GM23338 (cell line): ENCODE data around the gene SART3. TPM values are rescaled to one million over a fixed set of nuclear protein-coding genes. Genes with fewer than 3 reads are reported as not detected.

Experiments
- ATAC-seq: fragments of 200-7000 bp; cut with Tn5 transposase; 3 replicates; pipeline ENCODE4 v1.9.1; 2020
- DNase-seq: peaks from one replicate; pipeline ENCODE4 v3.0.0-alpha.2; 2015; ENCODE audit warnings: low spot score
- H2AFZ ChIP-seq: fragments of 200-600 bp; sonication (generic); 2 replicates; pipeline ENCODE4 v1.8.0; 2016; ENCODE audit warnings: antibody characterized with exemption, mild to moderate bottlenecking, moderate library complexity
- H3F3A ChIP-seq: fragments of 200-600 bp; sonication (generic); replicated peaks from 2 replicates; pipeline ENCODE4 v1.8.0; 2017; ENCODE audit warnings: antibody characterized with exemption, mixed run types, low read depth
- H3K27ac ChIP-seq: fragments of 200-600 bp; sonication (generic); 2 replicates; pipeline ENCODE4 v1.6.1; 2016; ENCODE audit warnings: low read depth
- H3K27me3 ChIP-seq: fragments of 200-600 bp; sonication (generic); 2 replicates; pipeline ENCODE4 v1.8.0; 2016; ENCODE audit warnings: mild to moderate bottlenecking, mixed run types, moderate library complexity; ENCODE audit not compliant: insufficient read depth
- H3K36me3 ChIP-seq: fragments of 200-600 bp; sonication (generic); 2 replicates; pipeline ENCODE4 v1.8.0; 2016; ENCODE audit warnings: mild to moderate bottlenecking; ENCODE audit not compliant: insufficient read depth
- H3K4me1 ChIP-seq: fragments of 200-600 bp; sonication (generic); 2 replicates; pipeline ENCODE4 v1.8.0; 2016; ENCODE audit warnings: mild to moderate bottlenecking, moderate library complexity; ENCODE audit not compliant: insufficient read depth
- H3K4me2 ChIP-seq: fragments of 200-600 bp; sonication (generic); 2 replicates; pipeline ENCODE4 v1.7.1; 2017; ENCODE audit warnings: mixed run types
- H3K4me3 ChIP-seq: fragments of 200-600 bp; sonication (generic); 2 replicates; pipeline ENCODE4 v1.6.1; 2016; ENCODE audit warnings: mixed run types
- H3K79me2 ChIP-seq: fragments of 200-600 bp; sonication (generic); replicated peaks from 2 replicates; pipeline ENCODE4 v1.8.0; 2017; ENCODE audit warnings: mild to moderate bottlenecking; ENCODE audit not compliant: insufficient read depth
- H3K9me2 ChIP-seq: fragments of 200-600 bp; sonication (generic); 2 replicates; pipeline ENCODE4 v1.8.0; 2017; ENCODE audit not compliant: insufficient read depth
- H4K20me1 ChIP-seq: fragments of 200-600 bp; sonication (generic); replicated peaks from 2 replicates; pipeline ENCODE4 v1.8.0; 2017; ENCODE audit warnings: mild to moderate bottlenecking; ENCODE audit not compliant: insufficient read depth
- H3K27ac Mint-ChIP-seq: 2 replicates; pipeline ENCODE4 v1.8.0; 2020; ENCODE audit warnings: inconsistent platforms, mild to moderate bottlenecking, moderate library complexity, mixed read lengths
- H3K27me3 Mint-ChIP-seq: 3 replicates; pipeline ENCODE4 v1.8.0; 2022; ENCODE audit warnings: low read depth, mild to moderate bottlenecking, moderate library complexity, mixed read lengths, inconsistent platforms; ENCODE audit not compliant: insufficient read depth, poor library complexity
- H3K36me3 Mint-ChIP-seq: 3 replicates; pipeline ENCODE4 v1.8.0; 2021; ENCODE audit warnings: low read depth, mild to moderate bottlenecking, inconsistent platforms, moderate library complexity, mixed read lengths
- H3K4me1 Mint-ChIP-seq: 3 replicates; pipeline ENCODE4 v1.8.0; 2020; ENCODE audit warnings: mild to moderate bottlenecking, inconsistent platforms, mixed read lengths
- H3K4me3 Mint-ChIP-seq: 3 replicates; pipeline ENCODE4 v1.8.0; 2021; ENCODE audit warnings: moderate library complexity, mild to moderate bottlenecking, inconsistent platforms, mixed read lengths
- H3K9me3 Mint-ChIP-seq: 3 replicates; pipeline ENCODE4 v1.8.0; 2020; ENCODE audit warnings: moderate library complexity, mild to moderate bottlenecking, inconsistent platforms, mixed read lengths
- CREB1 ChIP-seq: fragments of 250-450 bp; sonication (Bioruptor Pico); IDR thresholded peaks from 2 replicates; pipeline ENCODE4 v1.5.0; 2020; ENCODE audit warnings: low read depth, mild to moderate bottlenecking, moderate library complexity
- CTCF ChIP-seq, 2 experiments: fragments of 200-600 bp in 1 of 2; sonication (generic) in 1 of 2; conservative IDR thresholded peaks; 2 replicates each; pipeline versions ENCODE4 v1.5.1 to v1.6.1; 2016 to 2017; ENCODE audit warnings: antibody characterized with exemption in 2 of 2, low read depth in 2 of 2, mild to moderate bottlenecking in 2 of 2, moderate library complexity in 1 of 2
- ETS1 ChIP-seq: IDR thresholded peaks from 2 replicates; pipeline ENCODE4 v1.6.1; 2016; ENCODE audit warnings: antibody characterized with exemption
- NANOG ChIP-seq: IDR thresholded peaks from 2 replicates; pipeline ENCODE4 v1.6.1; 2016; ENCODE audit warnings: antibody characterized with exemption, borderline replicate concordance
- POLR2AphosphoS5 ChIP-seq: IDR thresholded peaks from 2 replicates; pipeline ENCODE4 v1.6.1; 2016; ENCODE audit warnings: antibody characterized with exemption, low read depth
- REST ChIP-seq: IDR thresholded peaks from one replicate; pipeline ENCODE4 v1.6.1; 2018; ENCODE audit warnings: antibody characterized with exemption; ENCODE audit not compliant: unreplicated experiment
- STAT1 ChIP-seq: IDR thresholded peaks from one replicate; pipeline ENCODE4 v1.6.1; 2016; ENCODE audit warnings: antibody characterized with exemption; ENCODE audit not compliant: unreplicated experiment
- ZNF331 ChIP-seq: fragments of 250-450 bp; sonication (Bioruptor Pico); IDR thresholded peaks from 2 replicates; pipeline ENCODE4 v1.5.0; 2020; ENCODE audit warnings: low read depth, mild to moderate bottlenecking, moderate library complexity
- polyA plus RNA-seq: library from polyadenylated mRNA; unstranded; fragments of >200 nt; fragmentation: Nextera tagmentation; extraction: Ambion mirVana; gene quantifications from 2 replicates; pipeline ENCODE4 v1.2.1, GENCODE V29; 2016
- total RNA-seq: library from RNA; depleted of rRNA; stranded (reverse); fragments of >200 nt; shearing (Covaris generic); gene quantifications from 2 replicates; pipeline ENCODE4 v1.2.3, GENCODE V29; 2014
- TF ChIP-seq, protein P1 (sequence below): fragments of 250-450 bp; sonication (Bioruptor Pico); IDR thresholded peaks from 2 replicates; pipeline ENCODE4 v1.5.0; 2020; ENCODE audit warnings: mild to moderate bottlenecking, moderate library complexity

The SART3 gene
- total and polyA plus RNA-seq, 2 experiments from 2014 or later = 49.8 to 112 TPM

DNA sequence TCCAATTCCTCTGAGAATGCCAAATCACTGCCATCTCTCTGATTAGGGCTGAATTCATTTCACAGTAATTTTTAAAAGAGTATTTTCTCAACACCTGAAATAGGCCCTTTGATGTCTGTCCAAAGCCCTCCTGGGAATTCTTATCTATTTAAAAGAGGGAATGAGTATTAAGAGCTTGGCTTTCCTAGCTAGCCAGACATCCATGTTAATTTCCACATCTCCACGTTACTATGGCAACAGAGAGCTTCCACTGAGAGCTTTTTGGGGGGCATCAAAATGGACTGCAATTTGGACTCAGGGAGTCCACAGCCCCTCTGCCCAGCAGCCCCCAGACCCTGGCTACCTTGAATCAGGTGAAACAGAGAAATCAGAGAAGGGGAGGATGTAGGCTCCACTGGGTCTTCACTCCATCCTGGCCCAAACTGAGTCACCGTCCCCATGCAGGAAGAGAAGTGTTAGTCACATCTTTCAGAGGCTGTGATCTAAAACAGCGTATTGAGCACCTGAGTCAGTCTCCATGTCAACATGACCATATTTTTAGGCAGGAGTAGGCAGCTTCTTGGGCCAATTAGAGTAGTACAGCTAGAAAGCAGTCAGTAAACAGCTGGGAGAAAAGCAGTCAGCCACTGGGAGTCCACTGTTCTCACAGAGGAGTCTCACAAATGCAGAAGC lies 52.9 kb downstream of the SART3 start:
- Histone ChIP-seq H3K27me3 (no peaks in the 10 kb centered on the region), H3K27ac (no peak overlapping the region), H2AFZ (no peak overlapping the region), H3K79me2 (no peaks in the 10 kb centered on the region), H3K4me3 (no peak overlapping the region), H3F3A (peaks cover 5% of the 10 kb centered on the region; the same call in 1 of the 2 replicates), H3K4me2 (no peak overlapping the region), H3K9me2 (no peaks in the 10 kb centered on the region), H3K4me1 (0 out of 2 replicates have a peak, but pooled peaks cover 7% of the 10 kb centered on the region), H4K20me1 (no peaks in the 10 kb centered on the region), H3K36me3 (no peaks in the 10 kb centered on the region; the same call in 1 of the 2 replicates)
- ATAC-seq = no peak
- Mint-ChIP-seq H3K27me3 (peaks cover 5% of the 10 kb centered on the region), H3K4me3 (no peak overlapping the region), H3K27ac (no peak overlapping the region), H3K9me3 (peaks cover 23% of the 10 kb centered on the region), H3K36me3 (peaks cover 9% of the 10 kb centered on the region; the same call in 2 of the 3 replicates), H3K4me1 (peaks cover 6% of the 10 kb centered on the region)
- TF ChIP-seq CREB1 (CRISPR knock-in tag) = no peak
- no peak for TF ChIP-seq ETS1
- no peak for TF ChIP-seq CTCF (conservative IDR thresholded peaks at IDR 0.05; ENCODE audit: low read depth in 2 of 2)
- TF ChIP-seq REST = no peak
- TF ChIP-seq ZNF331 (CRISPR knock-in tag) = no peak
- no peak for TF ChIP-seq NANOG
- TF ChIP-seq POLR2AphosphoS5 = no peak
- TF ChIP-seq STAT1 = no peak
- TF ChIP-seq, protein P1, sequence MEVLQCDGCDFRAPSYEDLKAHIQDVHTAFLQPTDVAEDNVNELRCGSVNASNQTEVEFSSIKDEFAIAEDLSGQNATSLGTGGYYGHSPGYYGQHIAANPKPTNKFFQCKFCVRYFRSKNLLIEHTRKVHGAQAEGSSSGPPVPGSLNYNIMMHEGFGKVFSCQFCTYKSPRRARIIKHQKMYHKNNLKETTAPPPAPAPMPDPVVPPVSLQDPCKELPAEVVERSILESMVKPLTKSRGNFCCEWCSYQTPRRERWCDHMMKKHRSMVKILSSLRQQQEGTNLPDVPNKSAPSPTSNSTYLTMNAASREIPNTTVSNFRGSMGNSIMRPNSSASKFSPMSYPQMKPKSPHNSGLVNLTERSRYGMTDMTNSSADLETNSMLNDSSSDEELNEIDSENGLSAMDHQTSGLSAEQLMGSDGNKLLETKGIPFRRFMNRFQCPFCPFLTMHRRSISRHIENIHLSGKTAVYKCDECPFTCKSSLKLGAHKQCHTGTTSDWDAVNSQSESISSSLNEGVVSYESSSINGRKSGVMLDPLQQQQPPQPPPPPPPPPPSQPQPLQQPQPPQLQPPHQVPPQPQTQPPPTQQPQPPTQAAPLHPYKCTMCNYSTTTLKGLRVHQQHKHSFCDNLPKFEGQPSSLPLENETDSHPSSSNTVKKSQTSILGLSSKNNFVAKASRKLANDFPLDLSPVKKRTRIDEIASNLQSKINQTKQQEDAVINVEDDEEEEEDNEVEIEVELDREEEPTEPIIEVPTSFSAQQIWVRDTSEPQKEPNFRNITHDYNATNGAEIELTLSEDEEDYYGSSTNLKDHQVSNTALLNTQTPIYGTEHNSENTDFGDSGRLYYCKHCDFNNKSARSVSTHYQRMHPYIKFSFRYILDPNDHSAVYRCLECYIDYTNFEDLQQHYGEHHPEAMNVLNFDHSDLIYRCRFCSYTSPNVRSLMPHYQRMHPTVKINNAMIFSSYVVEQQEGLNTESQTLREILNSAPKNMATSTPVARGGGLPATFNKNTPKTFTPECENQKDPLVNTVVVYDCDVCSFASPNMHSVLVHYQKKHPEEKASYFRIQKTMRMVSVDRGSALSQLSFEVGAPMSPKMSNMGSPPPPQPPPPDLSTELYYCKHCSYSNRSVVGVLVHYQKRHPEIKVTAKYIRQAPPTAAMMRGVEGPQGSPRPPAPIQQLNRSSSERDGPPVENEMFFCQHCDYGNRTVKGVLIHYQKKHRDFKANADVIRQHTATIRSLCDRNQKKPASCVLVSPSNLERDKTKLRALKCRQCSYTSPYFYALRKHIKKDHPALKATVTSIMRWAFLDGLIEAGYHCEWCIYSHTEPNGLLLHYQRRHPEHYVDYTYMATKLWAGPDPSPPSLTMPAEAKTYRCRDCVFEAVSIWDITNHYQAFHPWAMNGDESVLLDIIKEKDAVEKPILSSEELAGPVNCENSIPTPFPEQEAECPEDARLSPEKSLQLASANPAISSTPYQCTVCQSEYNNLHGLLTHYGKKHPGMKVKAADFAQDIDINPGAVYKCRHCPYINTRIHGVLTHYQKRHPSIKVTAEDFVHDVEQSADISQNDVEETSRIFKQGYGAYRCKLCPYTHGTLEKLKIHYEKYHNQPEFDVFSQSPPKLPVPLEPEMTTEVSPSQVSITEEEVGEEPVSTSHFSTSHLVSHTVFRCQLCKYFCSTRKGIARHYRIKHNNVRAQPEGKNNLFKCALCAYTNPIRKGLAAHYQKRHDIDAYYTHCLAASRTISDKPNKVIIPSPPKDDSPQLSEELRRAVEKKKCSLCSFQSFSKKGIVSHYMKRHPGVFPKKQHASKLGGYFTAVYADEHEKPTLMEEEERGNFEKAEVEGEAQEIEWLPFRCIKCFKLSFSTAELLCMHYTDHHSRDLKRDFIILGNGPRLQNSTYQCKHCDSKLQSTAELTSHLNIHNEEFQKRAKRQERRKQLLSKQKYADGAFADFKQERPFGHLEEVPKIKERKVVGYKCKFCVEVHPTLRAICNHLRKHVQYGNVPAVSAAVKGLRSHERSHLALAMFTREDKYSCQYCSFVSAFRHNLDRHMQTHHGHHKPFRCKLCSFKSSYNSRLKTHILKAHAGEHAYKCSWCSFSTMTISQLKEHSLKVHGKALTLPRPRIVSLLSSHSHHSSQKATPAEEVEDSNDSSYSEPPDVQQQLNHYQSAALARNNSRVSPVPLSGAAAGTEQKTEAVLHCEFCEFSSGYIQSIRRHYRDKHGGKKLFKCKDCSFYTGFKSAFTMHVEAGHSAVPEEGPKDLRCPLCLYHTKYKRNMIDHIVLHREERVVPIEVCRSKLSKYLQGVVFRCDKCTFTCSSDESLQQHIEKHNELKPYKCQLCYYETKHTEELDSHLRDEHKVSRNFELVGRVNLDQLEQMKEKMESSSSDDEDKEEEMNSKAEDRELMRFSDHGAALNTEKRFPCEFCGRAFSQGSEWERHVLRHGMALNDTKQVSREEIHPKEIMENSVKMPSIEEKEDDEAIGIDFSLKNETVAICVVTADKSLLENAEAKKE (CRISPR knock-in tag) = no peak
- DNase-seq = no peak
